Activated CD4-positive, alpha-beta T cell treated with anti-CD3 and anti-CD28 coated beads for 48 hours (primary cell): ENCODE measurements around the gene GJC2.

Source experiments
- DNase-seq: peaks from one replicate; pipeline ENCODE4 v3.0.0-alpha.2; 2020

Gene GJC2

DNA sequence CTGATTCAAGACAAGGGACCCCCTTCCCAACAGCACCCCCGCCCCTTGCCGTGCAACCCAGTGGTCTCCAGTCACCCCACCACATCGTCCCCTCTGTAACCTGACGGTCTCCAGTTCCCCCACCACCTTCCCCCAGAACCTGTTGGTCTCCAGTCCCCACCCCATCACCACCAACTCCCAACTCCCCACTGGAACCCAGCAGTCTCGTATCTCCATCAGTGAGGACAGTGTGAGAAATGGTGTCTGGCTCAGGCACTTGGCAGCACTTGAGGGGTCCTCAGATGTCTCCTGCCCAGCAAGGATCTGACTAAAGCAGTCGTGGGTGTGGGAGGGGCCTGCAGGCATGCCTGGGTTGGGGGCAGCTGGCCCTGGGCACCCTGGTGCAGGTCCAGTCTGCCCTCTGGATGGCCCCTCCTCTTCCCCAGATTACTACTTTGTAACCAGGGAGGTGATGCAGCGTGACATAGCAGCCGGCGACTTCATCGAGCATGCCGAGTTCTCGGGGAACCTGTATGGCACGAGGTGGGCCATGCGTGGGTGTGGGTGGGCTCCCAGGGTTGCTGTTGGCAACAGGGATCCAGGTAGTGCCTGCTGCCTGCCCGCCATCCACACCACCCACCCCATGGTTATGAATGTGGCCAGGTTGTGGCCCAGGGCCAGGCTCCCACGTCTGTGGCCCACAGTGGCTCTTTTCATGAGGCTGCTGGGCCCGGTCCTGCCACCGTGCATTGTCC, 3.1 kb upstream of the GJC2 start:
- no peak for DNase-seq

DNA sequence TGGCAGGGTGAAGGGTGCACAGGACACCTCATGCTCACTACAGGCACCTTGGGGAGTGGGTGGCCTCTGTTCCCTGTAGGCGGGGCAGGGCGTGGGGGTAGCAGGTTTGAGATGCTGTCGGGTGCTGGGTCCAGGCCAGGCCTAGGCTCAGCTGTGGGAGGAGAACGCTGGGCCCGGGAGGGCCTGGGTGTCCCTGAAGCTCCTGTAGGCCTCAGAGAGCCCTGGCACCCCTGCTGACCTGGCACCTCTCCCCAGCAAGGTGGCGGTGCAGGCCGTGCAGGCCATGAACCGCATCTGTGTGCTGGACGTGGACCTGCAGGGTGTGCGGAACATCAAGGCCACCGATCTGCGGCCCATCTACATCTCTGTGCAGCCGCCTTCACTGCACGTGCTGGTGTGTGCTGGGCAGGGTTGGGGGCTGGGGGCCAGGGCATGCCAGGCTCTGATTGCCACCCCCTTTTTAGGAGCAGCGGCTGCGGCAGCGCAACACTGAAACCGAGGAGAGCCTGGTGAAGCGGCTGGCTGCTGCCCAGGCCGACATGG, 2.5 kb upstream of the GJC2 start:
- no peak for DNase-seq

DNA sequence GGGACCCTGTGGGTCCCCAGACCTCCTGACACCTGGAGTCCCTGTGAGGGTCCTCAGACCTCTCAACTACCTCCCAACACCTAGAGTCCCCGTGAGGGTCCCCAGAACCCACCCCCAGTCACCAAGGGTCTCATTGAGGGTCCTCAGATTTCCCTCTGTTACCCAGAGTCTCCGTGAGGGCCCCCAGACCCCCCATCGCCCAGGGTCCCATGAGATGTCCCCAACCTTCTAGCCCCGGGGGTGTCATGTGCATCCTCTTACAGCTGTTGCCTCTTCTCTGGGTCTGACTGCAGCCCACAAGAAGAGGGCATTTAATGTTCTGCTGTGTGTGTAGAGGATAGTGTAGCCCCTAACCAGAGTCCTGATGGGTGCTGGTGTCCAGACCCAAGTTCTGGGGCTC, 2.0 kb upstream of the GJC2 start:
- DNase-seq = no peak

DNA sequence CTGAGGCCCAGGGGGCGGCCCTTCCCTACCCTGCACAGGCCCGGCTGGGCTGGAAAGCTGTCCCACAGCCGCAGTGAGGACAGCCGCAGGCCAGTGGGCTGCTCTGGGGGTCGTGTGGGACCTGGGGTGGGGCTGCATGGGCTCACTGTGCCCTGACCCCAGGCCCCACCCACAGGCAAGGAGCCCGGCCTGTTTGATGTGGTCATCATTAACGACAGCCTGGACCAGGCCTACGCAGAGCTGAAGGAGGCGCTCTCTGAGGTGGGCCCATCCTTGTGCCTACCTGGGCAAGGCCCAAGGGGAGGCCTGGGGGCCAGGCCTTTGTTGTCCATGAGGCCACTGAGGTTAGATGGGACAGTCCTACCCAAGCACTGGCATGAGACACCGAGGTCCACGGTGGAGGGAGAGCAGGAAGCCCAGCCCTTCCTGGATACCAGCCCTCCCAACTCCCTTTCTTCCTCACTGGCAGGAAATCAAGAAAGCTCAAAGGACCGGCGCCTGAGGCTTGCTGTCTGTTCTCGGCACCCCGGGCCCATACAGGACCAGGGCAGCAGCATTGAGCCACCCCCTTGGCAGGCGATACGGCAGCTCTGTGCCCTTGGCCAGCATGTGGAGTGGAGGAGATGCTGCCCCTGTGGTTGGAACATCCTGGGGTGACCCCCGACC, 1.4 kb upstream of the GJC2 start:
- DNase-seq = no peak

DNA sequence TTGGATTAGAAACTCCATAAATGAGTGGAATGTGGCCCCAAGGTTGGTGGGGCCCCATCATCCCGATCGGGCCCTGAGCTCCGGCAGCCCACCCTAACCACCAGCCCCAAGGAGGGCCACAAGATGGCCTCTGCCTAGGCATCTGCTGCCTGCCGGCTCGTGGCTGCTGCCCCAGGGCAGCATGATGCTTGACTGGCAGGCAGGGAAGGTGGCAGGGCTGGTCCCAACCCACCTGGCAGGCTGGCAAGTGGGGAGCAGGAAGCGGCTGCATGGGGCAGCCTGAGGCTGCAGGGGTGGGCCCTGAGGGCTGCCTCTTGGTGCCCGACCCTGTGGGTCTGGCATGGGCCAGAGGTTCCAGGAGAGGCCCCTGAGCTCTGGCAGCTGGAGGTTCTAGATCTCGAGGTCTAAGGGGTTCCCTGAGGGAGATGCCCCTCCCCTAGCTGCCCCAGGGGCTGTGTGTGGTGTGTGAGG, 760 bp upstream of the GJC2 start:
- DNase-seq = no peak

DNA sequence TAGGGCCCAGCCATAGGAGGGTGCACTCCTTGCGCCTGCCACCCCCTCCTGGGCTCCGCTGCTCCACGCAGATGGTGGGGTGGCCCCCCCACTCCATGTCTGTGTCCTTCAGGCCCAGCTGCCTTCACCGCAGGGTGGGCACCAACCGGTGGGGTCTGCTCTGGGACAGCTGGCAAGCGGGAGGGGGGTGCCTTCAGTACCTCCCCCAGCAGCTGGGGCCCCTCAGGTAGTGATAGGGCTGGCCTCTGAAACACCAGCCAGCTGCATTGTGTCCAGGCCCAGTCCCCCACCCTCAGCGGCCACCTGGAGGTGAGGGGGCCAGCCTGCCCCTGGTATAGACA, 360 bp downstream of the GJC2 start:
- no peak for DNase-seq

DNA sequence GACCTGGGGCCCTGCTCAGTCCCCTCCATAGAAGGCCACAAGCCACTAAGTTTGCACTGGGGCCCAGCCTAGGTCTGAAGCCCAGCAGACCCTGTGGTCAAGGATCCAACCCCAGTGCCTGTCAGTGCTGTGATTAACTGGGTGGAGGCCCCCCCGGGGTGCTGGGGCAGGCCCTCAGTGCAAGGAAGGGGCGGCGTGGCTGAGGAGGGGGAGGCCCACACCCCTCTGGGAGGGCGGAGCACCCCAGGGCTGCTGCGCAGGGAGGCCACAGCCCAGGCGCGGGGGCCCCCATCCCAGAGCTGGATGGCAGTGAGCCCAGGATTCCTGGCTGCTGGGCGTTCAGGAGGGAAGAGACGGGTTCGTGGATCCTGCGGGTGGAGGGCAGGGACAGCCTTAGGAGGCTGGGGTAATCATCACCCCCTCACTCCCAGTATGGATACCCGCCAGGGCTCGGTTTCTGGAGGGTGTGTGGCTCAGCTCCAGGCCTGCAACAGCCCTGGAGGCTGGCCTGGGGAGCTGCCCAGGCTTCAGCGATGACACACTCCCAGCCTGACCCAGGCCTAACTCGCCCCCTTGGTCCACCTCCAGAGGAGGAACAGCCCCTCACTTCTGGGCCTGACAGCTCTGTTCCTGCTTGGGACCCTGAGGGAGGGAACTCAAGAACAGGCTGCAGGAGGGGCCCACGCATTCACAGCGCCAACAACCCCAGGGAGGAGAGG, 890 bp downstream of the GJC2 start:
- no peak for DNase-seq

DNA sequence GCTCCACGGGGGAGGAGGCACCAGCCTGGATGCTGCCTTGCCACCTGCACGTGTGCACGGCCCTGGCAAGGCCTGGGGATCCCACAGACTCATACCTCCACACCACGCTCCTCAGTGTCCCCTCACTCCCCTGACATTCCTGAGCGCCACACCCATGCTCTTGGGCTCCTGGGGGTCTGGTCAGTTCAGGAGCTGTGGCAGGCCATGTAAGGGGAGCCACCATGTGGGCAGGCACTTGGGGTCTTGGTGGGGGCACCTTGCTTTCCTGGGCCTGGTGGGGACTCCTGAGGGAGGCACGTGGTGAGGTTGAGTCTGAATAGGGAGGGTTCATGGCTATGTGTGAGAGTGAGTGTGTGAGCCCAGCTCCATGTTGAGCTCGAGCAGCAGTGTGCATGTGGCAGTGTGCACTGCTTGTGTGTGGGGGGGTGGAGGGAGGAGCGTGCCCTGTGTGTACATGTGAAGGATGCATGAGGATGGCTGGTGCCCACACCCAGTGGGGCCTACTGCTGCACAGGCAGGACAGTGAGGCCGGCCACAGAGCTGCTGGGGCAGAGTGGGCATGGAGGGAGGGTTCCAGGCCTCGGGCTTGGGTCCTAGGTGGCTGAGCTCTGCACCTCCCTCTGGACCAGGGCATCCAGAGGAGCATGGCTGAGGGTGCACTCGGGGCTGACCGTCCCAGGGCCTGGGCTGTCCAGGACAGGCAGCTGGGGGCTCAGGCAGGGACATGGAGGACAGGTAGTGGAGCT, 1.6 kb downstream of the GJC2 start:
- DNase-seq = no peak

DNA sequence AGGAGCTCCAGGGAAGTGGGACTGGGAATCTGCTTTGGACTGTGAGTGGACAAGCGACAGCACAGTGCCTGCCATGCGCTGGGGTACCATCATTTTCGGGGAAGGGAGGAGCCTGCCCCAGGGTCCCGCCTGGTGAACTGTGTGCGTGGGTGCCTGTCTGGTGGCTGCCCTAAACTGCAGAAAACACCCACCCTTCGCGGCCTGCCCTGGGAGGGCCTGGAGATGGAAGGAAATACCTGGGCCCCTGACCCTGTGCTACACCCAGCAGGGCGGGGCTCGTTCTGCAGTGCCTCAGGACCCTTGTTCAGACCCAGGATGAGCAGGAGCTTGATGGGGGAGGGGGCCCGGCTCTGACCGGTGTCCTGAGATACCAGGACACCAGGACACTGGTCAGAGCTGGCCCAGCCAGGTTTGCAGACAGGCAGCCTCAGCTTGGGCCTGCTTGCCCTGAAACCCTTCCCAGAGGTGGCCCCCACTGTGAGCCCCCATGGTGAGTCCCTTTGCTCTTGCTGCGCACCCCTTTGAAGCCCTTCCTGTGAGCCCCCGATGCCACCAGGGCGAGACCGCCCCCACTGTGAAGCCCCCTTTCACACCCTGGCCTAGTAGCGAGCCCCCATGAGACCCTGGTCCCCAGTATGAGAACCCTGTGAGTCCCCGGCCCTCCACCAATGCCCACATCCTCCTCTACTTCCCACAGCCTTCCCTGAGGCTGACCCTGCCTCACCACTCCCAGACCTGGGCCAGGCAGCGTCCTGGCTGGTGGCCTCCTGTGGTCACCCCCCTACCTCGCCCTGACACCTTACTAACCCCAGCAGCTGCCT, 2.6 kb downstream of the GJC2 start:
- no peak for DNase-seq

DNA sequence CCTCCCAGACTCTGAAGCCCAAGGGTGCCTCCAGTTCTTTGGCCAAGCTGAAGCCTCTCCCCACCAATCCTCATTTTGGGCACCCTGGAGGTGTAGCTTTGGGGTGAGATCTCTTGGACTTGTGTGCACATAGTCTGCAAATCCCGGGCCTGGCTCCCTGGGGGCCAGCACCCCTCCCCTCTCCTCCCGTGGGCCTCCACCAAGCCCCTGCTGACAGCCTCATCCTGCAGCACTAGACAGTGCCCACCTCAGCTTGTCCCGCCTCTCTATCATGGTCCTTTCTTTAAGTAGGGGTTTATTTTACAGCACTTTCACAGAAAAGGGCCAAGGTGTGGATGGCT, 3.2 kb downstream of the GJC2 start:
- DNase-seq = no peak

DNA sequence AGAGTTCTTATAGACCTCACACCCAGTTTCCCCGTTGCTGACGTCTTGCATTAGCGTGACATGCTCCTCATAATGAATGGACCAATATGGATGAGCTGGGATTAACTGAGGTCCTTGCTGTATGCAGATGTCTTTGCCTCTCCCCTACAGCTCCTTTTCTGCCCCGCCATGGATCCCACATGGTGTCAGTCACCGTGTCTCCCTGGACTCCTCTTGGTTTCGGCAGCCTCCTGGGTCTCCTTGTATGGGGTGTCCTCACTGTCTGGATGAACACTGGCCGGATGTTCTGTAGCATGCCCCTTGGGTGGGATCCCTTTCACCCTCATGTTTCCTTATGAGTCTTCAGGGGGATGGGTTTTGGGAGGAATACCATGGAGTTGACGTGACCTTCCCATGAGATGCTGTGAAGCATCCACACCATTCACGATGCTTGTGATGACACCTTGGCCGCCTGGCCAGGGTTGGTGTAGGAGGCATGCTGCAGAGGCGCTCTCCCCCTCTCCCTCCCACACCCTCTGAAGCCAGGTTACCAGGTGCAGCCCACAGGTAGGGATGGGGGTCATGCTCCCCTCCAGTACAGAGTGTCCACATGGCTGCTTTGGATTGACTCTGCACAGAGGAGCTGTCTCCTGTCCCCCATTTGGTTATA, 4.4 kb downstream of the GJC2 start:
- no peak for DNase-seq

DNA sequence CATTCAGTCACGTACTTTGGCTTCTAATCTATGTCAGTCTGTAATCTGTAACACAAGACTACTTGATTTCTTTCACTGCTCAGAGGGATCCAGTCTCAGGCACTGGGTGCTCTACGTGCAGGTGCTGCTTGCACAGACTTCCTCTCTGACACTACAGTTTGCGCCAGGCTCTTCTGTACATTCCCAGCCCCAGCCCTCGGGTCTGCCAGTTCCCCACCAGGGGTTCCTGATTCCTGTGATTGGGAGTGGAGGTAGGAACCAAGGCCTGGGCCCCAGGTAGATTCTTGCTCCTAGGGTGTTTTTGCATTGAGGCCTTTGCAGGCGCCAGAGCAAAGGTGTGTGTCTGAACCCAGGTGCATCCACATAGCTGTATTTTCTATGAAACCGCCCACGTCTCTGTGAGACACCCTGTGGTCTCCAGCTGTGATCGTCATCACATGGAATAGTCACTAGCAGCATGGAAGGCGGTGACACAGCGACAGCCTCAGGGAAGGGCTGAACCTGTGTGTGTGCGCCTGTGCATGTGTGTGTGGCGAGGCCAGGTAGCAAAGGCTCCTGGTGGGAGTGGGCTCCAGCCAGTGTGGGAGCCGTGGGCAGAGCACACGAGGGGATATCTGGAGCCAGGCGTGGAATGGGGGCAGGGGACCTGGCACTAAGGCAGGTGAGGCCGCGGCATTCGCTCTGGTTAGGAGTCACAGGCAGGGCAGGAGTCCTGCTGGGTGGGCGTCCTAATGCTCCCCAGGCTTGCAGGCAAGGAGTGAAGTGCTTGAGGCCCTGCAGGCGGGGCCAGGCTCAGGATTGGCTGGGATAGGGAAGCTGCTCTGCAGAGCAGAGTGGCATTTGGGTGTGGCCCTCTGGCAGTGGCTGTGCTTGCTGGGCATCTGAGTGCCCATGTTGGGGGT, 5.2 kb downstream of the GJC2 start:
- peak; percentile 71 for DNase-seq

DNA sequence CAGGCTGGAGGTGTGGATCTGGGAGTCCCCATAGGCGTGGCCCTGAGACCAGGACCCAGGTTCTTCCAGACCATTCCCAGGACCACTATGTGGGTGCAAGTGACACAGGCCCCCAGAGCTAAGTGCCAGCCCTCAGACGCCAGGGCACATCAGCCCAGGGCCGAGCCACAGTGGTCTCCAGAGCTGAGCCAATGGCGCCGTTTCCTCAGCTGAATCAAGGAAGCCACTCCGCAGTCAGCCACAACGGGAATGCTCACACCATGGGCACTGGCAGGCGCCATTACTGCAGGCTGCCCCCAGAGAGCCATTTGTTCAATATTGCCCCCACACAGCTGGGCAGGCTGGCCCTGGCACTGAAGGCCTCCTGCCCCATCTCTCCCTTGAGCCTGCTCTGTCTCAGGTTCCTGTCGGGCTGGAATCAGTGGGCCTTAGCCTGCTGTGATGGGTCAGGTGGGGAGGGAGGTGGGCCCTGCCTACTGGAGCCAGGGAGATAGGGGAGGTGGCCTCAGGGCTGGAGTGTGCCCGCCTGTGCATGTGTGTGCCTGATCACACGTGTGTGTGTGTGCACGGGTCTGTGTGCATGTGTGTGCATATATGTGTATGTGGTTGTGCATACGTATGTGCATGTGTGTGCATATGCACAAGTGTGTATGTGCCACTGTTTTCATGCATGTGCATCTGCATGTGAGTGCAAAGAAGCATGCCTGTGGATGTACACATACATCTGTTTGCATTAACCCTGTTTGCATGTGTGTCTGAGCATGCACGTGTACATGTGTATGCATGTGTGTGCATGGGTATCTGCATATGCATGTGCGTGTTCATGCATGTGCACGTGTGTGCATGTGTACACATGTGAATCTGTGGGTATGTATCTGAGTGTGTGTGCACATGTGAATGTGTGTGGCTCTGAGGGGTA, 6.1 kb downstream of the GJC2 start:
- no peak for DNase-seq

DNA sequence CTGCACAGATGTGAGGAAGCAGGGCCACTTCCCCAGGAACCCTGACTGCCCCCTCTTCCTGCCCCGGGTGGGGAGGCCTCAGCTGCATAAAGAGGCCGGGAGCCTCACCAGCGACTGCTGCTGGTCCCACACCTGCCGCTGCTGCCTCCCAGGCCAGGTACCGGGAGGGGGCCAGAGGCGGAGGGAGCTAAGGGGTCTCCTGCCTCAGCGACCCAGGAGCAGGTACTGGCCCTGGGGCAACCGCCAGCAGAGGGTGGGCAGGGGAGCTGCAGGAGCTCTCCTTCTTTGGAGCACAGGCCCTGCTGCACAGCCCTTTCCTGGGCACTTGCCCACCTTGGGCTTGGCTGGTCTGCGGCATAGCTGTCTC, 6.8 kb downstream of the GJC2 start:
- DNase-seq = no peak

DNA sequence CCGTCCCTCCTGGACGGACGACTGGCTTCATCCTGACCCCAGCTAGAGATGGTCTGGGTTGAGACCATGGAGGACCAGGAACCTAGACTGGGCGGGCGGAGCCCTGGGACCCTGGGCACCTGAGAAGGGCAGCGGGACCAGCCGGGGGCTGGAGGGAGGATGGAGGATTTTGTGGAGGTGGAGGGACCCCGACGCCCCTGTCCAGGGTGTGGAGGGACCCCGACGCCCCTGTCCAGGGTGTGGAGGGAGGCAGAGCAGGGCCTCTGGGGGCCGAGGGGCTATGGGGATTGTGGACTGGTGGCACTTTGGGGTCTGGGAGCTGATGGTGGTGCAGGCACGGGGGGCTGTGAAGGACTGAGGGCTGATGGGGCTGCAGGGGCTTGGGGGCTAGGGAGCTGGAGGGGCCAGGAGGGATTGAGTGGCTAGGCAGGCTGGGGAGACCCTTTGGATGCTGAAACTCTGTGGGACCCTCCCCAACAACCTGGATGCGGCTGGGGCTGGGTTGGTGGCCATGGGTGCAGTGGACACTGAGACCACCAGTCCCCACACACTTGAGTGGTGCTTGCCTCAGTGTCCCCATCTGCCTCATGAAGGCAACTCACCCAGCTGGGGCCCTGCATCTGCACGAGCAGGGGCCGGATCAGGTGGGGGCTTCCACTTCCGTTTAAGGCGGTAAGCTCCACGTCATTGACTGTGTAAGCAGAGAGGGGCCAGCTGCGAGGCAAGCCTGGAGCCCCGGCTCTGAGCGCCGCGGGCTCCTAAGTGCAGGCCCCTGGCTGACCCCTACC, 7.4 kb downstream of the GJC2 start:
- no peak for DNase-seq

DNA sequence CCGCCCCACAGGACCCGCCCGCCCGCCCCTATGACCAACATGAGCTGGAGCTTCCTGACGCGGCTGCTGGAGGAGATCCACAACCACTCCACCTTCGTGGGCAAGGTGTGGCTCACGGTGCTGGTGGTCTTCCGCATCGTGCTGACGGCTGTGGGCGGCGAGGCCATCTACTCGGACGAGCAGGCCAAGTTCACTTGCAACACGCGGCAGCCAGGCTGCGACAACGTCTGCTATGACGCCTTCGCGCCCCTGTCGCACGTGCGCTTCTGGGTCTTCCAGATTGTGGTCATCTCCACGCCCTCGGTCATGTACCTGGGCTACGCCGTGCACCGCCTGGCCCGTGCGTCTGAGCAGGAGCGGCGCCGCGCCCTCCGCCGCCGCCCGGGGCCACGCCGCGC, 8.0 kb downstream of the GJC2 start:
- DNase-seq = no peak

DNA sequence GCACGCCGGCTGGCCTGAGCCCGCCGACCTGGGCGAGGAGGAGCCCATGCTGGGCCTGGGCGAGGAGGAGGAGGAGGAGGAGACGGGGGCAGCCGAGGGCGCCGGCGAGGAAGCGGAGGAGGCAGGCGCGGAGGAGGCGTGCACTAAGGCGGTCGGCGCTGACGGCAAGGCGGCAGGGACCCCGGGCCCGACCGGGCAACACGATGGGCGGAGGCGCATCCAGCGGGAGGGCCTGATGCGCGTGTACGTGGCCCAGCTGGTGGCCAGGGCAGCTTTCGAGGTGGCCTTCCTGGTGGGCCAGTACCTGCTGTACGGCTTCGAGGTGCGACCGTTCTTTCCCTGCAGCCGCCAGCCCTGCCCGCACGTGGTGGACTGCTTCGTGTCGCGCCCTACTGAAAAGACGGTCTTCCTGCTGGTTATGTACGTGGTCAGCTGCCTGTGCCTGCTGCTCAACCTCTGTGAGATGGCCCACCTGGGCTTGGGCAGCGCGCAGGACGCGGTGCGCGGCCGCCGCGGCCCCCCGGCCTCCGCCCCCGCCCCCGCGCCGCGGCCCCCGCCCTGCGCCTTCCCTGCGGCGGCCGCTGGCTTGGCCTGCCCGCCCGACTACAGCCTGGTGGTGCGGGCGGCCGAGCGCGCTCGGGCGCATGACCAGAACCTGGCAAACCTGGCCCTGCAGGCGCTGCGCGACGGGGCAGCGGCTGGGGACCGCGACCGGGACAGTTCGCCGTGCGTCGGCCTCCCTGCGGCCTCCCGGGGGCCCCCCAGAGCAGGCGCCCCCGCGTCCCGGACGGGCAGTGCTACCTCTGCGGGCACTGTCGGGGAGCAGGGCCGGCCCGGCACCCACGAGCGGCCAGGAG, 8.6 kb downstream of the GJC2 start:
- no peak for DNase-seq
